ENCODE results near the gene SF3B2. TPM values are rescaled to one million over a fixed set of nuclear protein-coding genes. Genes with fewer than 3 reads are reported as not detected.

SF3B2 gene
- total RNA-seq, 1 experiment from 2014 or later, result 358 TPM

- TF ChIP-seq, protein P1, sequence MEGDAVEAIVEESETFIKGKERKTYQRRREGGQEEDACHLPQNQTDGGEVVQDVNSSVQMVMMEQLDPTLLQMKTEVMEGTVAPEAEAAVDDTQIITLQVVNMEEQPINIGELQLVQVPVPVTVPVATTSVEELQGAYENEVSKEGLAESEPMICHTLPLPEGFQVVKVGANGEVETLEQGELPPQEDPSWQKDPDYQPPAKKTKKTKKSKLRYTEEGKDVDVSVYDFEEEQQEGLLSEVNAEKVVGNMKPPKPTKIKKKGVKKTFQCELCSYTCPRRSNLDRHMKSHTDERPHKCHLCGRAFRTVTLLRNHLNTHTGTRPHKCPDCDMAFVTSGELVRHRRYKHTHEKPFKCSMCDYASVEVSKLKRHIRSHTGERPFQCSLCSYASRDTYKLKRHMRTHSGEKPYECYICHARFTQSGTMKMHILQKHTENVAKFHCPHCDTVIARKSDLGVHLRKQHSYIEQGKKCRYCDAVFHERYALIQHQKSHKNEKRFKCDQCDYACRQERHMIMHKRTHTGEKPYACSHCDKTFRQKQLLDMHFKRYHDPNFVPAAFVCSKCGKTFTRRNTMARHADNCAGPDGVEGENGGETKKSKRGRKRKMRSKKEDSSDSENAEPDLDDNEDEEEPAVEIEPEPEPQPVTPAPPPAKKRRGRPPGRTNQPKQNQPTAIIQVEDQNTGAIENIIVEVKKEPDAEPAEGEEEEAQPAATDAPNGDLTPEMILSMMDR (conservative IDR thresholded peaks at IDR 0.05; ENCODE audit: low read depth, low read length), result no peak
- TF ChIP-seq EZH2 (IDR thresholded peaks at IDR 0.05; ENCODE audit: borderline replicate concordance, low read depth, low read length, poor library complexity, severe bottlenecking), result no peak
- peak; percentile 69 for DNase-seq (ENCODE audit: low spot score)
- intact Hi-C loops (cut with micrococcal nuclease; ENCODE audit: unreplicated experiment), result no loop called here
- no TSS peak for BruUV-seq (replicated peaks)
- Histone ChIP-seq H3K27me3 (replicated peaks; ENCODE audit: insufficient read depth, low read depth, low read length, poor library complexity) (no peaks in the 10 kb centered on the region), H3K36me3 (ENCODE audit: insufficient read depth, low read length, poor library complexity, severe bottlenecking) (no peaks in the 10 kb centered on the region), H3K27ac (ENCODE audit: low read depth, low read length, poor library complexity, severe bottlenecking) (no peak overlapping the region), H3K4me1 (ENCODE audit: insufficient read depth, low read length, poor library complexity, severe bottlenecking) (peaks cover 45% of the 10 kb centered on the region), H3K4me3 (ENCODE audit: low read depth, low read length, poor library complexity, severe bottlenecking) (no peak overlapping the region), H3K9me3 (ENCODE audit: low read depth, low read length, poor library complexity, severe bottlenecking) (no peaks in the 10 kb centered on the region)
- ChIA-PET POLR2A (ENCODE audit: low non-redundant PET) (interaction anchor here (0.5 to 0.6 kb wide), 2 partner anchors 39 to 235 kb away, joined by 4 to 10 read pairs; no protein-coding TSS in a partner anchor), CTCF (interaction anchor here (0.6 kb wide), 1 partner anchor 192 kb away, joined by 5 read pairs; the partner anchor contains the start of gene FIBP)
Measured at GRCh38 chr11:66080055-66080817, 28.1 kb downstream of the SF3B2 start.

DNA sequence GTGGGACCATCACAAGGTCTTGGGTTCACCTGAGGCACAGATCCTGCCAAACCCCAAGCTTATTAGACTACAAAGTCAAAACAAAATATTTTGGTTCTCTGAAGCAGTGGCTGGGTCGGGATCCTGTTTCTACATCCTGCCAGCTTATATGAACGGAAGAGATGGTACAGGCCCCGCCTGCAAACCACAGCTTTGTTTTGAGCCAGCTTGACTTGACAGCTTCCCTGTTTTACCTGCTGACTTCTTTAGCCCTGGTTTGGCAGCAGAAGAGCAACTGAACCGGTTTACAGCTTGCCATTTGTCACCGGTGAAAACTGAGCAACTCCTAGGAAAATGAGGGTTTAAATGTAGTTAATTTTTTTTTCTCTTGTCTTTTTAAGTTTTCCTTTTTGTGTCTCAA, 29.3 kb downstream of the SF3B2 start:
- H3K9me3 ChIP-seq (ENCODE audit: low read depth, low read length, poor library complexity, severe bottlenecking), result no peaks in the 10 kb centered on the region
- CTCF ChIA-PET, result no interaction called here
- no peaks in the 10 kb centered on the region for H3K27me3 ChIP-seq (replicated peaks; ENCODE audit: insufficient read depth, low read depth, low read length, poor library complexity)
- peaks cover 45% of the 10 kb centered on the region for H3K4me1 ChIP-seq (ENCODE audit: insufficient read depth, low read length, poor library complexity, severe bottlenecking)
- no peak overlapping the region for H3K27ac ChIP-seq (ENCODE audit: low read depth, low read length, poor library complexity, severe bottlenecking)
- BruUV-seq (replicated peaks), result no TSS peak
- TF ChIP-seq EZH2 (IDR thresholded peaks at IDR 0.05; ENCODE audit: borderline replicate concordance, low read depth, low read length, poor library complexity, severe bottlenecking), result no peak
- TF ChIP-seq, protein P1 (conservative IDR thresholded peaks at IDR 0.05; ENCODE audit: low read depth, low read length), result no peak
- H3K4me3 ChIP-seq (ENCODE audit: low read depth, low read length, poor library complexity, severe bottlenecking), result no peak overlapping the region
- intact Hi-C loops (cut with micrococcal nuclease; ENCODE audit: unreplicated experiment), result no loop called here
- POLR2A ChIA-PET (ENCODE audit: low non-redundant PET), result no interaction called here
- no peaks in the 10 kb centered on the region for H3K36me3 ChIP-seq (ENCODE audit: insufficient read depth, low read length, poor library complexity, severe bottlenecking)
- DNase-seq (ENCODE audit: low spot score), result no peak

- no TSS peak for BruUV-seq (replicated peaks)
- TF ChIP-seq, protein P1 (conservative IDR thresholded peaks at IDR 0.05; ENCODE audit: low read depth, low read length), result no peak
- TF ChIP-seq EZH2 (IDR thresholded peaks at IDR 0.05; ENCODE audit: borderline replicate concordance, low read depth, low read length, poor library complexity, severe bottlenecking), result no peak
- DNase-seq (ENCODE audit: low spot score), result peak; percentile 65
- no peaks in the 10 kb centered on the region for H3K9me3 ChIP-seq (ENCODE audit: low read depth, low read length, poor library complexity, severe bottlenecking)
- ChIA-PET CTCF (no interaction called here), POLR2A (ENCODE audit: low non-redundant PET) (no interaction called here)
- peaks cover 45% of the 10 kb centered on the region for H3K4me1 ChIP-seq (ENCODE audit: insufficient read depth, low read length, poor library complexity, severe bottlenecking)
- no peaks in the 10 kb centered on the region for H3K36me3 ChIP-seq (ENCODE audit: insufficient read depth, low read length, poor library complexity, severe bottlenecking)
- no peak overlapping the region for H3K4me3 ChIP-seq (ENCODE audit: low read depth, low read length, poor library complexity, severe bottlenecking)
- intact Hi-C loops (cut with micrococcal nuclease; ENCODE audit: unreplicated experiment), result no loop called here
- no peaks in the 10 kb centered on the region for H3K27me3 ChIP-seq (replicated peaks; ENCODE audit: insufficient read depth, low read depth, low read length, poor library complexity)
- peak overlapping the region; percentile 40 for H3K27ac ChIP-seq (ENCODE audit: low read depth, low read length, poor library complexity, severe bottlenecking)
Measured at GRCh38 chr11:66082946-66083698, 31.0 kb downstream of the SF3B2 start.
